Esophagus (tissue), 2 donors: ENCODE data around the gene CCPG1. TPM values are rescaled to one million over a fixed set of nuclear protein-coding genes. Genes with fewer than 3 reads are reported as not detected.

Experiments
- H3K27ac ChIP-seq, 2 donors: one replicate each; pipeline ENCODE4 v1.5.1; 2013; ENCODE audit warnings: low read depth in 2 of 2, mild to moderate bottlenecking in 2 of 2, inconsistent platforms in 1 of 2, low read length in 1 of 2, moderate library complexity in 1 of 2
- H3K27me3 ChIP-seq, 2 donors: one replicate each; pipeline ENCODE4 v1.6.1; 2013; ENCODE audit warnings: low read length in 2 of 2, control low read depth in 1 of 2, mild to moderate bottlenecking in 1 of 2; ENCODE audit not compliant: insufficient read depth in 2 of 2, control insufficient read depth in 1 of 2
- H3K36me3 ChIP-seq, 2 donors: one replicate each; pipeline ENCODE4 v1.6.1; 2013; ENCODE audit warnings: low read length in 1 of 2; ENCODE audit not compliant: control insufficient read depth in 2 of 2, insufficient read depth in 2 of 2
- H3K4me1 ChIP-seq, 2 donors: one replicate each; pipeline ENCODE4 v1.6.1; 2013; ENCODE audit warnings: low read length in 1 of 2; ENCODE audit not compliant: control insufficient read depth in 2 of 2, insufficient read depth in 2 of 2
- H3K4me3 ChIP-seq, 2 donors: one replicate each; pipeline ENCODE4 v1.5.1; 2013; ENCODE audit warnings: low read length in 2 of 2, mild to moderate bottlenecking in 2 of 2, low read depth in 1 of 2, moderate library complexity in 1 of 2
- H3K9me3 ChIP-seq, 2 donors: one replicate each; pipeline ENCODE4 v1.6.1; 2013; ENCODE audit warnings: mild to moderate bottlenecking in 2 of 2, low read depth in 1 of 2, low read length in 1 of 2, moderate library complexity in 1 of 2; ENCODE audit not compliant: control insufficient read depth in 2 of 2, insufficient read depth in 1 of 2
- WGBS, 2 donors: extraction: QIAGEN DNeasy Blood & Tissue Kit; methylation state at CpG; one replicate each; pipeline ENCODE4 v1.1.7; 2013; 5-methylcytosine and 5-hydroxymethylcytosine counted together
- polyA plus RNA-seq, 2 donors: library from polyadenylated mRNA; stranded (reverse); fragments of 200-250 nt; gene quantifications; one replicate each; pipeline ENCODE4 v1.2.3, GENCODE V29; 2013
- donor health status: healthy with polysubstance abuse.
- donor health status: Bipolar disorder and iron deficiency.

The CCPG1 gene
- polyA plus RNA-seq, 2 donors: 5.0 to 6.7 TPM

DNA sequence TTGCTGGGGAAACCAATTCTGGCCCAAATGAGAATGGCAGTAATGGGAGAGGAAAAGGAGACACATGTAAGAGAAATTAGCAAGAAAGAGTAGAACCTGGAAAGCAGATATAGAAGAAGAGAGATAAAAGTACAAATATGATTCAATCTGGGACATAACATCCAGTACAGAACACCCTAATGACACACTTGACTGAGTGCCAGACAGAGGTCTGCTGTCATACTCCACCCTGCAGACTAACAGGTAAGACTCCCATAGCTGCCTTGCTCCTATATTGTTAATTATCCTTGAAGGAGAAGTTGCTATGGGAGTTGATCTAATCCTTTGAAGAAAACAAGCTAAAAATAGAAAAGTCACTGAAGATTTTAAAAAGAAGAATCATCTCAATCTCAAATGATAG is 21.1 kb downstream of the CCPG1 start:
- Histone ChIP-seq H3K4me3 (no peak overlapping the region), H3K27me3 (no peaks in the 10 kb centered on the region), H3K9me3 (no peaks in the 10 kb centered on the region), H3K27ac (no peak overlapping the region), H3K4me1 (no peaks in the 10 kb centered on the region), H3K36me3 (no peaks in the 10 kb centered on the region)

GRCh38 chr15:55383687-55384086 is 24.5 kb downstream of the CCPG1 start:
- no peak overlapping the region for H3K27ac ChIP-seq
- H3K4me1 ChIP-seq: no peaks in the 10 kb centered on the region
- H3K27me3 ChIP-seq: no peaks in the 10 kb centered on the region
- no peaks in the 10 kb centered on the region for H3K36me3 ChIP-seq
- 98 to 100% methylated on average over 2 of the region's 2 CpGs for WGBS, 2 donors
- H3K9me3 ChIP-seq: no peaks in the 10 kb centered on the region
- H3K4me3 ChIP-seq: no peak overlapping the region

- Histone ChIP-seq H3K4me3 (no peak overlapping the region), H3K4me1 (no peaks in the 10 kb centered on the region), H3K36me3 (no peaks in the 10 kb centered on the region), H3K27ac (no peak overlapping the region), H3K9me3 (no peaks in the 10 kb centered on the region), H3K27me3 (no peaks in the 10 kb centered on the region)
Measured at GRCh38 chr15:55381595-55381994, 26.6 kb downstream of the CCPG1 start.

DNA sequence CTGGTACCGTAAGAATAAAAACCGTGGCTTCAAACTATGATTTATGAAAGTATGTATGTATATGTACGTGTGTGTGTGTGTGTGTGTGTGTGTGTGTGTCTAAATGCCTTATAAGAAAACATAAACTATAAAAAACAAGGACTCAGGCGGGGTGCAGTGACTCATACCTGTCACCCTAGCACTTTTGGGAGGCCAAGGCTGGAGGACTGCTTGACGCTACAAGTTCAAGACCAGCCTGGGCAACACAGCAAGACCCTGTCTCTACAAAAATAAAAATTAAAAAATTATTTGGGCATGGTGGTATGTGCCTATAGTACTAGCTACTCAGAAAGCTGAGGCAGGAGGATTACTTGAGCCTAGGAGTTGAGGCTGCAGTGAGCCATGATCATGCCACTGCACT is 29.1 kb downstream of the CCPG1 start:
- Histone ChIP-seq H3K4me1 (no peaks in the 10 kb centered on the region), H3K27me3 (no peaks in the 10 kb centered on the region), H3K27ac (no peak overlapping the region), H3K4me3 (no peak overlapping the region), H3K9me3 (no peaks in the 10 kb centered on the region), H3K36me3 (no peaks in the 10 kb centered on the region)
- 85 to 87% methylated on average over 5 of the region's 5 CpGs for WGBS, 2 donors

GRCh38 chr15:55372701-55373440 is 35.3 kb downstream of the CCPG1 start:
- H3K4me3 ChIP-seq: no peak overlapping the region
- H3K27me3 ChIP-seq: no peaks in the 10 kb centered on the region
- no peaks in the 10 kb centered on the region for H3K4me1 ChIP-seq
- no peaks in the 10 kb centered on the region for H3K9me3 ChIP-seq
- WGBS, 2 donors: 46 to 48% methylated on average over 3 of the region's 3 CpGs
- H3K27ac ChIP-seq: no peak overlapping the region
- peaks cover 2 to 4% of the 10 kb centered on the region in 2 donors for H3K36me3 ChIP-seq

DNA sequence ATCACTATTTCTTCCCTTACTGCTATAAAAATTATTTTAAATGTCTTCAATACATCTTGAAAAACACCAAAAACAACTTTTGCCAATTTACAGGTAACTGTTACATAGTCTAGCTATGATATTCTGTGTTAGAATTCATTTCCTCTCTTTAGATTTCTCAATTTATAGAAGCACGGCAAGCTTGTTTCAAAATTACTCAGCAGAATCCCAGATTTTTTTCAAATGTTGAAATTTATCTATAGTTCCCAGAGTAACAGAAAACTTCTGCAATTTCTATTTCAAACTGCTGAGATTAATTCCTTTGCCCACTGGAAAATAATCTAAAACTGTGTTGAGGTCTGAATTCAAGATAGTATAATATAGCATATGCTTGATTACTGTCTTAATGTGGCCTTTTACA is 41.2 kb downstream of the CCPG1 start:
- Histone ChIP-seq H3K4me3 (no peak overlapping the region), H3K9me3 (no peaks in the 10 kb centered on the region), H3K27ac (no peak overlapping the region), H3K36me3 (peaks cover 0 to 7% of the 10 kb centered on the region in 2 donors), H3K4me1 (no peaks in the 10 kb centered on the region), H3K27me3 (no peaks in the 10 kb centered on the region)
- WGBS, 2 donors: 69 to 84% methylated on average over 1 of the region's 1 CpG

DNA sequence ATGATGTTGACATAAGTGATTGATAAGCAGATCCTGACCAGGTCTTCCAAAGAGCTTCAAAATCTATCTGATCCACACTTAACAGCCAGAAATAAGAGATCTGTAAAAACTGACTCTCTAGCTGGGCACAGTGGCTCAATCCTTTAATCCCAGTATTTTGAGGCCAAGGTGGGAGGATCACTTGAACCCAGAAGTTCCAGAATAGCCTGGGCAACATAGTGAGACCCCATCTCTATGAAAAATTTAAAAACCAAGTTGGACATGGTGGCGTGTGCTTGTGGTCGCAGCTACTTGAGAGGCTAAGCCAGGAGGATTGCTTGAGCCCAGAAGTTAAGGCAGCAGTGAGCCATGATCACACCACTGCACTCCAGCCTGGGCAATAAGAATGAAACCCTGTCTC is 45.5 kb downstream of the CCPG1 start:
- H3K9me3 ChIP-seq: no peaks in the 10 kb centered on the region
- no peak overlapping the region for H3K4me3 ChIP-seq
- no peaks in the 10 kb centered on the region for H3K27me3 ChIP-seq
- 95 to 96% methylated on average over 2 of the region's 2 CpGs for WGBS, 2 donors
- peaks cover 0 to 2% of the 10 kb centered on the region in 2 donors for H3K36me3 ChIP-seq
- no peaks in the 10 kb centered on the region for H3K4me1 ChIP-seq
- no peak overlapping the region for H3K27ac ChIP-seq

DNA sequence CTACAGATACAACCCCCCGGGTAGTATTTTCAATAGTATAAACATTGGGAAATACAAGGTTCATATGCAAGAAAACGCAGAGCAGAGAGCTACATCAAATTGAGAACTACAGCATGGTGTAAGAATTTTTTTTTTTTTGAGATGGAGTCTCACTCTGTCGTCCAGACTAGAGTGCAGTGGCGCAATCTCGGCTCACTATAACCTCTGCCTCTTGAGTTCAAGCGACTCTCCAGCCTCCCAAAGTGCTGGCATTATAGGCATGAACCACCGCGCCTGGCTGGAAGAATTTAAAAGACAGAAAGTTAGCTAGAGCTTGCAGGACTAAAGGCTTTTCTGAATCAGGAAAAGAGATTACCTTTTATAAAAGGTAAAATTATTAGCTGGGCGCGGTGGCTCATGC is 47.1 kb downstream of the CCPG1 start:
- no peak overlapping the region for H3K27ac ChIP-seq
- no peaks in the 10 kb centered on the region for H3K9me3 ChIP-seq
- 90 to 91% methylated on average over 10 of the region's 10 CpGs for WGBS, 2 donors
- peaks cover 0 to 2% of the 10 kb centered on the region in 2 donors for H3K36me3 ChIP-seq
- no peak overlapping the region for H3K4me3 ChIP-seq
- no peaks in the 10 kb centered on the region for H3K4me1 ChIP-seq
- no peaks in the 10 kb centered on the region for H3K27me3 ChIP-seq

DNA sequence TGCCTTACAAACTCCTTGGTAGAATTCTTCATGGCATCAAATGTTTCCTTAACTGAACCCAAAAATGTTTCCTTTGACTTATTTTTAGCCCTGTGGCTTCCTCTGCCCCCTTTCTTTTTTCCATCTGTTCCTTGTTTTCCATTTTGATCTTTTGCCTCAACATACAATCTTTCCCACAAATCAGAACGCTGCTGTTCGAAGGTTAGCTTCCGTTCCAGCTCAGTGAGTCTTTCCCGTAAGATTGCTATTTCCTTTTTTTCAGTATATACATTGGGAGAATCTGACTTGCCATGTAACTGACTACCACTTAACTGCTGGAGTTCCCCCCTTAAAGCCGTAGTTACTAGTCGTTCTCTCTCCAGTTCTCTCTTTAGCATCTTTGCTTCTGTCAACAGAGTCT is 47.9 kb downstream of the CCPG1 start:
- no peaks in the 10 kb centered on the region for H3K27me3 ChIP-seq
- no peak overlapping the region for H3K4me3 ChIP-seq
- H3K36me3 ChIP-seq: peaks cover 0 to 2% of the 10 kb centered on the region in 2 donors
- H3K9me3 ChIP-seq: no peaks in the 10 kb centered on the region
- 70 to 71% methylated on average over 6 of the region's 6 CpGs for WGBS, 2 donors
- H3K4me1 ChIP-seq: no peaks in the 10 kb centered on the region
- H3K27ac ChIP-seq: no peak overlapping the region

DNA sequence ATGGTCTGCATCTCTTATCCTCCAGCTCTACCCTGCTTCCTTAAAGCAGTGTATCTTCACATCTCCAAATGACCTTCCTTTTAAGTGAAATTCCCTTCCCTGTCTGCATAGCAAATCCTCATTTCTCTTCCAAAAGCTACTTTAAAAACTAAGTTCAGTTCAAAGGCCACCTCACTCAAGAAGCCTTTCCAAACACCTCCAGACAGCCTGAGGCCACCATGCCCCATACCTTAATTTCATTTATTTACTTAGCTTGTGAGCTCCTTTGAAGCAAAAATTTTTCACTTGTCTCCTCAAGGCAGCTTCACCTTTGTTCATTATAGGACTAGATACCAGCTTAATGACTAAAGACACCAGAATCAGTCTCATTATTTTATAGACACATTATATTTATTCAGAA is 49.7 kb downstream of the CCPG1 start:
- Histone ChIP-seq H3K9me3 (no peaks in the 10 kb centered on the region), H3K4me1 (no peaks in the 10 kb centered on the region), H3K4me3 (no peak overlapping the region), H3K36me3 (peaks cover 0 to 2% of the 10 kb centered on the region in 2 donors), H3K27ac (no peak overlapping the region), H3K27me3 (no peaks in the 10 kb centered on the region)
